ENCODE results near the gene GCLC. TPM values are rescaled to one million over a fixed set of nuclear protein-coding genes. Genes with fewer than 3 reads are reported as not detected.

Gene GCLC
- total and polyA plus RNA-seq, 9 of the 15 experiments (the other 6 are each of a cell fraction or from before 2014, with no cell fraction given): 3.9 to 20.0 (median 9.4) TPM

GRCh38 chr6:53498649-53499048 is 46.3 kb downstream of the GCLC start:
- Histone ChIP-seq H3K27me3 (ENCODE audit: control insufficient read depth in 2 of 2, insufficient read depth in 2 of 2, low read length in 2 of 2) (no peaks in the 10 kb centered on the region), H3K79me2 (ENCODE audit: control insufficient read depth, insufficient read depth, low read length) (no peaks in the 10 kb centered on the region), H3K4me3 (no peak overlapping the region), H3K36me3 (ENCODE audit: control insufficient read depth, insufficient read depth, low read length) (no peaks in the 10 kb centered on the region), H3K4me2 (ENCODE audit: insufficient read depth, low read length) (no peak overlapping the region), H3K9me3 (replicated peaks; ENCODE audit: control insufficient read depth, insufficient read depth, low read depth, low read length) (no peaks in the 10 kb centered on the region), H3K4me1 (replicated peaks in 1 of 2; ENCODE audit: control insufficient read depth in 2 of 2, insufficient read depth in 2 of 2, low read length in 2 of 2) (peaks cover 0 to 2% of the 10 kb centered on the region in 2 experiments; a peak in 2 of 5 replicates), H3K9me1 (ENCODE audit: control insufficient read depth, insufficient read depth, low read length) (no peaks in the 10 kb centered on the region), H3K27ac (ENCODE audit: extremely low read depth, low read depth, low read length) (no peak overlapping the region), H2AFZ (ENCODE audit: low read depth, low read length) (no peak overlapping the region), H4K20me1 (replicated peaks; ENCODE audit: control insufficient read depth, insufficient read depth, low read length) (no peaks in the 10 kb centered on the region; the same call in 1 of the 2 replicates), H3K9ac (ENCODE audit: insufficient read depth in 1 of 2, low read depth in 2 of 2, low read length in 2 of 2) (no peak overlapping the region)
- in situ Hi-C loops (cut with MboI) (loop anchor here (25.0 kb wide), 1 partner anchor 1086 kb away; the partner anchor contains the start of gene EFHC1), intact Hi-C loops (cut with micrococcal nuclease) (no loop called here)
- WGBS (ENCODE audit: insufficient coverage, low coverage, missing lambda C conversion rate): 73% methylated on average over 6 of the region's 6 CpGs
- BruUV-seq (replicated peaks): no TSS peak
- POLR2A ChIA-PET: no interaction called here
- no peak for FAIRE-seq
- no peak for ATAC-seq
- CTCF ChIA-PET (ENCODE audit: low intra/inter-chr PET ratio): no interaction called here
- peak; percentile 23; the same call in 1 of the 2 replicates for TF ChIP-seq VEZF1 (CRISPR knock-in tag; IDR thresholded peaks at IDR 0.05)
- no peak for TF ChIP-seq ARID3B (CRISPR knock-in tag; IDR thresholded peaks at IDR 0.05; ENCODE audit: borderline replicate concordance)
- no peak for TF ChIP-seq ZBTB9 (CRISPR knock-in tag; IDR thresholded peaks at IDR 0.05)
- TF ChIP-seq BCOR (IDR thresholded peaks at IDR 0.05): no peak
- no peak for TF ChIP-seq PBX2 (CRISPR knock-in tag; IDR thresholded peaks at IDR 0.05; ENCODE audit: low read depth)
- peak; percentile 88 for TF ChIP-seq PBX2 (tag; conservative IDR thresholded peaks at IDR 0.05; ENCODE audit: low read depth)
- peak; percentile 20 for TF ChIP-seq MEIS2 (IDR thresholded peaks at IDR 0.05; ENCODE audit: partially characterized antibody)
- TF ChIP-seq MNT (conservative IDR thresholded peaks at IDR 0.05): no peak
- no peak for TF ChIP-seq CHAMP1 (IDR thresholded peaks at IDR 0.05)
- TF ChIP-seq RBM25 (IDR thresholded peaks at IDR 0.05; ENCODE audit: low read depth, low read length, severe bottlenecking): no peak
- no peak for DNase-seq (ENCODE audit: extremely low read depth in 1 of 4, low spot score in 3 of 4)

All from K562 (cell line).